GM19240 (cell line): ENCODE measurements around the gene MXRA8.
"Not testable (repeated sequence)": the region's sequence is repeated elsewhere in the genome, so short reads cannot be mapped to it uniquely, and the experiment has no call there.

Source experiments
- DNase-seq: peaks from one replicate; pipeline ENCODE4 v3.0.0; 2011; ENCODE audit warnings: low spot score; ENCODE audit not compliant: insufficient read length

MXRA8 gene

DNA sequence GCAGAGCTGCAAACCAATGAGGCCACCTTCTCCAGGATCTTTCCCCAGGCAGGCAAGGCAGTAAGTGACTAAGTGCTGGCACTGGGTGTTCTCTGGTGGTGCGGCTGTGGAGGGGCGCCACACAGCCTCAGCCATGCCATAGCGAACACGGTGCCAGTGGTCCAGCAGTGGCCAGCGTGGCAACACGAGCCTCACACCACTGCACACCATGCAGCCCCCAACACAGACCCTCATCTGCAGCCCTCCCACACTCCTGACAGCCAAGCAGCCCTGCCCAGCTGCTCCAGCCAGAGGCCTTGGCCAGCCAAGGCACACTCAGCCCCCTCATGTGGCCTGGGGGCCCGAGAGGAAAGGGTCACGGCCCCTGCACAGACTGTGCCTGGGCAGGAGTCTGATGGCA, 36.9 kb downstream of the MXRA8 start:
- no peak for DNase-seq

- DNase-seq: no peak
These were observed 37.5 kb downstream of the MXRA8 start for GRCh38 chr1:1320666-1321448.

DNA sequence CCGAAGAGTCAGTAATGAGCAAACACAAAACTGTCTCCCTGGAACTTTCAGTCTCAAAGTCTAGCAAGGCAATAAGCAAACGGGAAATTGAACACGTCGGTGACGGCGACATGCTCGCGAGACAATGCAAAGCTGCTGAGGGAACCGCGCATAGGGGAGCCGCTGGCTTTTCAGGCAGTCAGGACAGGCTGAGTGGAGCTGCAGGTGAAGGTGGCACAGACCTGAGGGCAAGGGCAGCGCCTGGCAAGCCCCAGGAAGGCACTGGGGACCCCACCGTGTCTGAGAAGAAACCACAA, 38.8 kb downstream of the MXRA8 start:
- no peak for DNase-seq

- no peak for DNase-seq
These were observed 39.3 kb downstream of the MXRA8 start for GRCh38 chr1:1318777-1319645.

DNA sequence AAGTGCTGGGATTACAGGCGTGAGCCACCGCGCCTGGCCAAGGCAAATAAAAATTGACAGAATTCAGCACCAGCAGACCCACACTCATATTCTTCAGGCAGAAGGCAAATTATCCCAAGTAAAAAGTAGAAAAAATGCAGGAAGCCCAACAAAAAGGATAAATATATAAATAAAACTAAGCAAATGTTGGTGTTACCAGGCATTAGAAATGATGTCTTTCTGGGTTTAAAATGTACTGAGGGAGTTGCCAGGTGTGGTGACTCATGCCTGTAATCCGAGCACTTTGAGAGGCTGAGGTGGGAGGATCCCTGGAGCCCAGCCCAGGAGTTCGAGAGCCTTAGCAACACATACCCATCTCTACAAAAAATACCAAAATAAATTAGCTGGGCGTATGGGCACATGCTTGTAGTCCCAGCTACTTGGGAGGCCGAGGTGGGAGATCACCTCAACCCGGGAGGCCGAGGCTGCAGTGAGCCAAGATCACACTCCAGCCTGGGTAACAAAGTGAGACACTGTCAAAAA, 40.2 kb downstream of the MXRA8 start:
- no peak for DNase-seq

DNA sequence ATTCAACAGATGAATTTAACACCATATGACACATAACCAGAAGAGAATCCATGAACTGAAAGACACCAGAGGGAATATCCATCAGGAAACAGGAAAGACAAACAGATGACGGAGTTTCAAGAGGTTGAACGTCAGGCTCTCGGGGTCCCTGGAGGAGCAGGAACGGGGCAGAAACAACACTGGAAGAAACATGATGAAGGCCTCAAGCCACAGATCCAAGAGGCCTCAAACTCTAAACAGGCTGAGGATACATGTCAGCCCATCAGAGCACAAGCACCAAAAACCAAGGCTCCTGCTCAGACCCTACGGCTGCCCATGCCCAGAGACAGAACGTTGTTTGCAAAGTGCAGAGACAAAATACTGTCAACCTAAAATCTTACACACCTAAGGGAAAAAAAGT, 40.9 kb downstream of the MXRA8 start:
- no peak for DNase-seq

- DNase-seq: not testable (repeated sequence)
These were observed 42.2 kb downstream of the MXRA8 start for GRCh38 chr1:1316199-1316598.

DNA sequence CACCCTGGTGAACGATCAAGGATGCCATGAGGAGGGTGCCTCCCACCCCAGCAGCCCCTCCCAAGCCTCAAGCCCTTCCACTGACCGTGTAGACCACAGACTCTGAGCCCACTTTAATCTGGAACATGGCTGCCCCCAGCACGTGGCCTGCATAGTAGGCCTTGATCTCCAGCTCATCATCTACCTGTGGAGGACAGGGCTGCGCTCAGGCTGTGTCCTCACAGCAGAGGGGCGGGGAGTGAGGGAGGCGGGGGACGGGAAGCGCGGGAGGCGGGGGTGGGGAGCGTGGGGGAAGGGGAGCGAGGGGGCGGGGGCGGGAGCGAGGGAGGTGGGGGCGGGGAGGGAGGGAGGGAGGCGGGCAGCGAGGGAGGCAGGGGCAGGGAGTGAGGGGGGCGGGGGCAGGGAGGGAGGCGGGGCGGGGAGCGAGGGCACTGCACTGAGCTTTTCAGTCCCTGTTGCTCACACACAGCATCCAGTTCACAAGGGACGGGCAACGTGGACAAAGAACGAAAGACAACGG, 42.9 kb downstream of the MXRA8 start:
- no peak for DNase-seq

DNA sequence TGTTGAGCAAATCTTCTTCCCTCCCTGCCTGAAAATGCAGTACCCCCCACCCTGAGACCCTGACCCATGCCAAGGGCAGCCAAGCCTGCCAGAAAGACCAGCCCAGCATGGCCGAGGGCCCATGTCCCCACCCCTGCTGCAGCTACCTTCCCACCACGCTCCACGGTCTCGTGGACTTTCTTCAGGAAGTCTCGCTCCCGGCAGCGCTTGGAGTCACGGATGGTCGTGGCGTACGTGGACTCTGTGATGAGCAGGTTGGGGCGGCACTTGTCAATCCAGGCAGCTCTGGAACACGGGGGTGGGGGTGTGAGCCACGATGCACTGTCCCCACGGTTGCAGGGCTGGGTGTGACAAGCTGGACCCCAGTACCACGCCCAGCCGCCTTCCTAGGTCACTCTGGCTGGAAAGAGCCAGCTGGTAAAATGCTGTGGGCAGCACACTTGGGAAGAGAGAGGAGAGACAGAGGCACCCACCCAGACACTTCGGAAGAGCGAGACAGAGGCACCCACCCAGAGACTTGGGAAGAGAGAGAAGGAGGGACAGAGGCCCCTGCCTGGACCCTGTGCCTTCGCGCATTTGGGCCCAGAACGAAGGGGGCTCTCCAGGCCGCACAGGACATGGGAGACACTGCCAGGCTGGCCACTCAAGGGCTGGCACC, 43.5 kb downstream of the MXRA8 start:
- DNase-seq: no peak

DNA sequence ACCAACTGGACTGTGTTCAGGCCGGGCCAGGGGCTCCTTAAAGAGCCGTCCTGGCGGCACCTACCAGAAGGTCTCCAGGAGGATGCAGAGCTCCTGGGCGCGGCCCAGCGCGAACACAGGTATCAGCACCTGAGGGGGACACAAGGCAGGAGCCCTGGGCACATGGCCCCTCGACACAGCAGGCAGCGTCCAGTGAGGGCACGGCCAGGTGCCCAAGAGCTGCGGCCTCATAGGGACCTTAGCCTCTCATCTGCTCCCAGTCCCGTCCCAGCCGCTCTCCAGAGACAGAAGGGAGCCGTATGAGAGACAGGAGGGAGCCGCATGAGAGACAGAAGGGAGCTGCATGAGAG, 44.1 kb downstream of the MXRA8 start:
- no peak for DNase-seq

- no peak for DNase-seq
These were observed 44.7 kb downstream of the MXRA8 start for GRCh38 chr1:1313500-1314236.

- no peak for DNase-seq
These were observed 45.7 kb downstream of the MXRA8 start for GRCh38 chr1:1312450-1313314.

DNA sequence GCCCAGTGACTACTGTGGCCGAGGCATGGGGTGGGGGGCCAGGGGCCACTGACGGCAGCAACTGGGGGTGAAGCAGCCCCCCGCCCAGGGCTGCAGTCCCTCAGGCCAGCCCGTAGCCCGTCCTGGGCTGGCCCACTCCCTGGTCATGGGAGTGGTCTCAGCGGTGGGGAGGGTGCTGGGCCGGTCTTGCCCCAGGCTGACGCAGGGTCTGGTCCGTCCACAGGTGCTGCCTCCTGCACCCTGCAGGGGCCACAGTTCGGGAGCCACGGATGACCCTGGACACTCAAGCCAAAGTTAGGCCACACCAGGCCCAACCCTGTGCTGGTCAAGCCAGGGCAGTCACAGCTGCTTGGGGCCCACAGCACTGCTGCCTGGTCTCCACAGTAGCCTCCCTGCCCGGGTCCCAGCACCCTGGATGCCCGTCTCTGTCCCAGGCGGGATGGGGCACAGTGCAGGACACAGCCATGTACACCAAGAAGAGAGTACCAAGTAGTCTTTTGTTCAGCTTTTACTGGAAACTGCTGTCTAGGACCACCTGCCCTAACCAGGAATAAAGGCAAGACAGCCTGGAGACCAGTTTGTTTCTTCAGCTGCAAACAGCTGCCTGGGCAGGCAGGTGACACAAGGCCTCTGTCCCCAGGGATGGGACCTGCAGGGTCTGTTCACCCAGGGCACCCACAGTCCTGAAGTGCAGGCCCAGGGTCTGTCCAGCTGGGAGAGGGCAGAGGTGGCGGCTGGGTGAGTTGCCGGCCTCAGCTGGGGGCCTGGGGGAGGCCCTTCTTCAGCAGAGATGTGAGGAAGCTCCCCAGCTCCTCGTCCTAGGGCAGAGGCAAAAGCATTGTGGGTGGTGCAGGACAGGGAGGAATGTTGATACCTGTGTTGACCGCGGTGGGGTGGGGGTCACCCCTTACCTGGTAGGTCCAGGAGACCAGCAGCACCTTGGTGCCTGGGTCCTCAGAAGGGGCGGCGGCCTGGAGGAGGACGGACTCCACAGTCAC, 46.9 kb downstream of the MXRA8 start:
- DNase-seq: no peak

DNA sequence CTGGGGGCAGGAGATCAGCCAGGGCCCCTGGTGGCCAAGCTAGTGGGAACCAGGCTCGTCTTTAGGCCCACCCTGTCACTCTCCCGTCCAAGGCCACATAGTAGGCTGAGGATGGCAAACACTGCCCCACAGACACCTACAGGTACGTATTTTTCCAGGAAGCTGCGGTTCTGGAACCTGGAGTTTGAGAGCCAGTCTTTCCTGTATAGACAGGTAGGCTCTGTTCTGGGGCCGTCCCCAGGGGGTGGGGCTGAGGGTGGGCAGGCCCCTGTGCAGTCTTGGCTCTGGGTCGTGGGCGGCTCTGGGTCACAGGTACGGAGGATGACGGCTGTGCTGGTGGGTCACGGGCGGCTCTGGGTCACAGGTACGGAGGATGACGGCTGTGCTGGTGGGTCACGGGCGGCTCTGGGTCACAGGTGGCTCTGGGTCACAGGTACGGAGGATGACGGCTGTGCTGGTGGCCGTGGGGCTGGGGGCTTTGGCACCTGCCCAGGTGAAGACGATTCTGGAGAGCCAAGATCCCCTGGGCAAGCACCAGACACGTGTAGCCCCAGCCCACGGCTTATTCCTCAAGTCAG, 47.8 kb downstream of the MXRA8 start:
- DNase-seq: no peak

DNA sequence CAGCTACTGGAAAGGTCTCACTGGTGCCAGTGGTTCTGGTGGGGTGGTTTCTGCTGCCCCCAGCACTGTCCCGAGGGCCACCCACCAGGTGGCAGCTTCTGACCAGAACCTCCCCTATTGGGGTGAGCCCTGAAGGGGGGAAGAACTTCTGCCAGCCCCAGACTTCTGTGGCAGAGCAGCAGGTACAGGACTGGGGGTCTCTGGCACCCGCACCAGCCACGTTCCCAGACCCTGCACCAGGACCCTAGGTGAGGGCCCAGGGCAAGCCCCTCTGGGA, 48.3 kb downstream of the MXRA8 start:
- no peak for DNase-seq

- no peak for DNase-seq
These were observed 48.9 kb downstream of the MXRA8 start for GRCh38 chr1:1309251-1310108.

DNA sequence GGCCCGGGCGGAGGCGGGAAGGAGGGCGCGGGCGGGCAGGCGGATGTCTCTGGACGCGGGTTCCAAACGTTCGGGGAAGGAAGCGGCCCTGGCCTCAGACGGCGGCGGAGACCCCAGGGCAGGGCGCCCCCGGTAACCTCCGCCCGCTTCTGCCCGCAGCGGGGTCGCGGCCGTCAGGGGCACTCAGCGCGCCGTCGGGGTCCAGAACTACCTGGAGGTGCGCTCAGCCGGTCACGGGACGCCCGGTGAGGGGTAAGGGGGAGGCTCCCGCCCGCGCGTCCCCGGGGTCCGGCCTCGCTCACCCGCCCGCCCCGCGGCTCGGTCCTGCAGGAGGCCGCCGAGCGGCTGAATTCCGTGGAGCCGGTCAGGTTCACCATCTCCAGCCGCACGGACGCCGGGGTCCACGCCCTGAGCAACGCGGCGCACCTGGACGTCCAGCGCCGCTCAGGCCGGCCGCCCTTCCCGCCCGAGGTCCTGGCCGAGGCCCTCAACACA, 49.6 kb downstream of the MXRA8 start:
- DNase-seq: no peak
